Measurements from ENCODE around the gene LSAMP.

- TF ChIP-seq CTCF (IDR thresholded peaks at IDR 0.05) (no peak), POLR2A (IDR thresholded peaks at IDR 0.05) (no peak), POLR2AphosphoS5 (IDR thresholded peaks at IDR 0.05; ENCODE audit: insufficient read depth in 1 of 2, low read depth in 1 of 2) (no peak)
These were observed 614.4 kb downstream of the LSAMP start for GRCh38 chr3:115830764-115831395.
